B cell (primary cell): ENCODE results near the gene DPP10. TPM values are rescaled to one million over a fixed set of nuclear protein-coding genes. Genes with fewer than 3 reads are reported as not detected.

ENCODE experiments used
- ATAC-seq: fragments of 200-7000 bp; cut with Tn5 transposase; one replicate; pipeline ENCODE4 v1.10.0; 2021; ENCODE audit warnings: low read depth, mild to moderate bottlenecking, moderate number of reproducible peaks, moderate library complexity
- CTCF ChIA-PET: fragments of 350-600 bp; sonication (Branson Sonifier 250); formaldehyde crosslinking; loops from one replicate; lab custom pipeline; 2021; ENCODE audit warnings: antibody characterized with exemption, inconsistent platforms; lab: Charles Lee
- POLR2A ChIA-PET: fragments of 350-600 bp; sonication (Branson Sonifier 250); formaldehyde crosslinking; loops from one replicate; lab custom pipeline; 2021; ENCODE audit warnings: antibody characterized with exemption; lab: Charles Lee
- DNase-seq: peaks from one replicate; pipeline ENCODE4 v3.0.0; 2013
- H2AFZ ChIP-seq: 2 replicates; pipeline ENCODE4 v1.6.1; 2012; ENCODE audit warnings: mild to moderate bottlenecking, low read depth, low read length; ENCODE audit not compliant: insufficient read depth, poor library complexity, severe bottlenecking
- H3K27ac ChIP-seq, 2 donors: 1 replicate in 1 of 2; 2 replicates in 1 of 2; pipeline ENCODE4 v1.5.1; 2012 to 2013; ENCODE audit warnings: low read length in 2 of 2, mild to moderate bottlenecking in 2 of 2, moderate library complexity in 1 of 2
- H3K27me3 ChIP-seq, 4 experiments: fragments of 200-600 bp in 1 of 4; sonication (generic) in 1 of 4; replicated peaks in 1 of 4; 1 replicate in 2 of 4; 2 replicates in 2 of 4; pipeline versions ENCODE4 v1.6.1 to v1.7.0; 2013 to 2016; ENCODE audit warnings: low read length in 3 of 4, mild to moderate bottlenecking in 2 of 4, mixed read lengths in 1 of 4, moderate library complexity in 1 of 4; ENCODE audit not compliant: insufficient read depth in 4 of 4, control insufficient read depth in 3 of 4; ENCODE audit errors: control extremely low read depth in 1 of 4
- H3K36me3 ChIP-seq, 2 experiments: replicated peaks in 1 of 2; 1 replicate in 1 of 2; 2 replicates in 1 of 2; pipeline versions ENCODE4 v1.6.1 to v1.7.1; 2013; ENCODE audit warnings: low read length in 1 of 2; ENCODE audit not compliant: insufficient read depth in 2 of 2, control insufficient read depth in 1 of 2; ENCODE audit errors: control extremely low read depth in 1 of 2, extremely low read depth in 1 of 2
- H3K4me1 ChIP-seq, 2 donors: fragments of 200-600 bp in 1 of 2; sonication (generic) in 1 of 2; 1 replicate in 1 of 2; 2 replicates in 1 of 2; pipeline versions ENCODE4 v1.5.1 to v1.6.1; 2013 to 2017; ENCODE audit warnings: low read length in 2 of 2; ENCODE audit not compliant: control insufficient read depth in 2 of 2, insufficient read depth in 2 of 2
- H3K4me2 ChIP-seq: replicated peaks from 2 replicates; pipeline ENCODE3; 2012; ENCODE audit warnings: mild to moderate bottlenecking, low read depth, low read length; ENCODE audit not compliant: poor library complexity, severe bottlenecking
- H3K4me3 ChIP-seq, 5 experiments: fragments of 200-600 bp in 1 of 5; sonication (generic) in 1 of 5; 1 replicate in 3 of 5; 2 replicates in 2 of 5; pipeline versions ENCODE4 v1.5.1 to v1.7.0; 2011 to 2016; ENCODE audit warnings: low read length in 4 of 5, mild to moderate bottlenecking in 4 of 5, low read depth in 2 of 5, control low read depth in 1 of 5, moderate library complexity in 1 of 5; ENCODE audit not compliant: insufficient read depth in 1 of 5; ENCODE audit errors: control extremely low read depth in 1 of 5, extremely low read depth in 1 of 5
- H3K79me2 ChIP-seq: fragments of 200-600 bp; sonication (generic); one replicate; pipeline ENCODE4 v1.6.0; 2016; ENCODE audit warnings: low read length; ENCODE audit not compliant: control insufficient read depth, insufficient read depth
- H3K9ac ChIP-seq: fragments of 200-600 bp; sonication (generic); 2 replicates; pipeline ENCODE4 v1.6.1; 2017; ENCODE audit warnings: mild to moderate bottlenecking, low read length, moderate library complexity
- H3K9me3 ChIP-seq, 3 donors: one replicate each; pipeline versions ENCODE4 v1.6.1 to v1.7.1; 2013; ENCODE audit warnings: low read length in 2 of 3; ENCODE audit not compliant: control insufficient read depth in 2 of 3, insufficient read depth in 1 of 3; ENCODE audit errors: control extremely low read depth in 1 of 3
- H4K20me1 ChIP-seq: 2 replicates; pipeline ENCODE4 v1.6.0; 2012; ENCODE audit warnings: mild to moderate bottlenecking, low read length; ENCODE audit not compliant: insufficient read depth, control insufficient read depth, poor library complexity, severe bottlenecking
- H3K27ac Mint-ChIP-seq: one replicate; pipeline ENCODE4 v1.8.0; 2021; ENCODE audit warnings: mixed read lengths
- H3K27me3 Mint-ChIP-seq: one replicate; pipeline ENCODE4 v1.8.0; 2021; ENCODE audit warnings: mixed read lengths
- H3K4me1 Mint-ChIP-seq: one replicate; pipeline ENCODE4 v1.8.0; 2021; ENCODE audit warnings: mixed read lengths
- H3K4me3 Mint-ChIP-seq: one replicate; pipeline ENCODE4 v1.8.0; 2021; ENCODE audit warnings: mixed read lengths
- H3K9me3 Mint-ChIP-seq: one replicate; pipeline ENCODE4 v1.8.0; 2022; ENCODE audit warnings: mixed read lengths; ENCODE audit not compliant: insufficient read depth
- CTCF ChIP-seq: fragments of 200-600 bp; IDR thresholded peaks from one replicate; pipeline ENCODE4 v1.8.0; 2022; ENCODE audit warnings: antibody characterized with exemption, mild to moderate bottlenecking
- EZH2 ChIP-seq: IDR thresholded peaks from 2 replicates; pipeline ENCODE4 v1.6.1; 2012; ENCODE audit warnings: borderline replicate concordance, low read depth, mild to moderate bottlenecking, moderate library complexity, low read length; ENCODE audit not compliant: insufficient read depth, poor library complexity, severe bottlenecking
- WGBS: methylation state at CpG from one replicate; pipeline ENCODE4 v1.1.5; 2013; ENCODE audit warnings: missing lambda C conversion rate; ENCODE audit not compliant: insufficient coverage; 5-methylcytosine and 5-hydroxymethylcytosine counted together
- intact Hi-C: fragments of 100-400 bp; cut with micrococcal nuclease; formaldehyde crosslinking; loops from one replicate; pipeline ENCODE4 v1.10.0; 2022
- polyA plus RNA-seq: library from polyadenylated mRNA; depleted of rRNA; stranded (reverse); fragments of >200 nt; gene quantifications from 2 replicates; pipeline ENCODE4 v1.2.3, GENCODE V29; 2012
- total RNA-seq, 2 donors: library from RNA; stranded (reverse); fragments of 120-200 nt in 1 of 2; gene quantifications; 1 replicate in 1 of 2; 2 replicates in 1 of 2; pipeline versions ENCODE4 v1.2.3 to v1.2.4, GENCODE V29; 2013 to 2022

The DPP10 gene
- total and polyA plus RNA-seq, 2 donors (not counting 1 experiment from before 2014, with no cell fraction given) = not detected

GRCh38 chr2:114495046-114495445 is 52.6 kb downstream of the DPP10 start:
- CTCF ChIA-PET = no interaction called here
- no peak for ATAC-seq
- no peaks in the 10 kb centered on the region for H3K4me1 Mint-ChIP-seq

GRCh38 chr2:114496959-114497358 is 54.5 kb downstream of the DPP10 start:
- no peaks in the 10 kb centered on the region for H3K9me3 ChIP-seq
- no peak for DNase-seq
- no peaks in the 10 kb centered on the region for H3K79me2 ChIP-seq
- H3K27me3 ChIP-seq = no peaks in the 10 kb centered on the region
- Mint-ChIP-seq H3K4me1 (no peaks in the 10 kb centered on the region), H3K4me3 (no peak overlapping the region), H3K27me3 (no peaks in the 10 kb centered on the region), H3K27ac (no peak overlapping the region), H3K9me3 (no peaks in the 10 kb centered on the region)
- ATAC-seq = no peak
- no peak overlapping the region for H3K9ac ChIP-seq
- no peak overlapping the region for H2AFZ ChIP-seq
- H3K4me1 ChIP-seq = no peaks in the 10 kb centered on the region
- H3K4me2 ChIP-seq = no peak overlapping the region
- no peaks in the 10 kb centered on the region for H4K20me1 ChIP-seq
- no peak overlapping the region for H3K4me3 ChIP-seq
- no peaks in the 10 kb centered on the region for H3K36me3 ChIP-seq
- POLR2A ChIA-PET = no interaction called here
- TF ChIP-seq EZH2 (no peak), CTCF (no peak)
- CTCF ChIA-PET = no interaction called here
- intact Hi-C loops = no loop called here
- no peak overlapping the region for H3K27ac ChIP-seq
- WGBS = 100% methylated on average over 3 of the region's 12 CpGs

More at GRCh38 chr2:114495046-114495445, 52.6 kb downstream of the DPP10 start:
- Histone ChIP-seq H2AFZ (no peak overlapping the region), H3K4me1 (no peaks in the 10 kb centered on the region), H3K9ac (no peak overlapping the region), H3K79me2 (no peaks in the 10 kb centered on the region), H3K36me3 (no peaks in the 10 kb centered on the region), H3K27me3 (no peaks in the 10 kb centered on the region), H3K27ac (no peak overlapping the region), H3K4me3 (no peak overlapping the region), H3K4me2 (no peak overlapping the region), H3K9me3 (no peaks in the 10 kb centered on the region), H4K20me1 (no peaks in the 10 kb centered on the region)
- no peaks in the 10 kb centered on the region for H3K27me3 Mint-ChIP-seq
- WGBS = no CpG with 5 or more reads among the region's 1 CpG
- no peak for DNase-seq
- no peak overlapping the region for H3K4me3 Mint-ChIP-seq
- no peak overlapping the region for H3K27ac Mint-ChIP-seq
- TF ChIP-seq CTCF (no peak), EZH2 (no peak)
- POLR2A ChIA-PET = no interaction called here
- no peaks in the 10 kb centered on the region for H3K9me3 Mint-ChIP-seq
- intact Hi-C loops = no loop called here
